ENCODE results near the gene APEH. TPM values are rescaled to one million over a fixed set of nuclear protein-coding genes. Genes with fewer than 3 reads are reported as not detected.

Gene APEH
- total and polyA plus RNA-seq, 4 donors = 25.2 to 119 (median 69.2) TPM

GRCh38 chr3:49716691-49717210 is 42.6 kb downstream of the APEH start:
- Histone ChIP-seq H3K9ac (ENCODE audit: insufficient read depth in 1 of 2, low read length in 2 of 2) (no peak overlapping the region), H3K27ac (ENCODE audit: low read depth in 1 of 2, low read length in 1 of 2) (no peak overlapping the region), H3K36me3 (ENCODE audit: control insufficient read depth in 4 of 4, insufficient read depth in 4 of 4, low read length in 4 of 4) (peaks cover 0 to 21% (median 14%) of the 10 kb centered on the region in 4 donors), H3K4me3 (no peak overlapping the region), H3K27me3 (ENCODE audit: control insufficient read depth in 3 of 3, insufficient read depth in 3 of 3, low read length in 2 of 3) (no peaks in the 10 kb centered on the region), H3K4me1 (ENCODE audit: control insufficient read depth in 5 of 5, insufficient read depth in 5 of 5, low read length in 5 of 5) (peaks cover 0 to 16% (median 4%) of the 10 kb centered on the region in 5 donors), H3K9me3 (ENCODE audit: control insufficient read depth in 4 of 4, insufficient read depth in 3 of 4, low read length in 3 of 4) (no peaks in the 10 kb centered on the region)
- 95 to 96% methylated on average over 16 of the region's 16 CpGs for WGBS, 2 donors
- DNase-seq (no peak), ATAC-seq (ENCODE audit: insufficient read depth, low FRiP score) (no peak)
- no peak for TF ChIP-seq CTCF (IDR thresholded peaks at IDR 0.05; ENCODE audit: control extremely low read depth, extremely low read depth)

GRCh38 chr3:49717211-49717958 is 43.2 kb downstream of the APEH start:
- DNase-seq (no peak), ATAC-seq (ENCODE audit: insufficient read depth, low FRiP score) (no peak)
- no peak for TF ChIP-seq CTCF (IDR thresholded peaks at IDR 0.05; ENCODE audit: control extremely low read depth, extremely low read depth)
- H3K4me1 ChIP-seq (ENCODE audit: control insufficient read depth in 5 of 5, insufficient read depth in 5 of 5, low read length in 5 of 5) = peaks cover 0 to 21% (median 4%) of the 10 kb centered on the region in 5 donors
- no peak overlapping the region for H3K4me3 ChIP-seq
- WGBS, 2 donors = 89 to 91% methylated on average over 13 to 14 of the region's 14 CpGs
- no peaks in the 10 kb centered on the region for H3K27me3 ChIP-seq (ENCODE audit: control insufficient read depth in 3 of 3, insufficient read depth in 3 of 3, low read length in 2 of 3)
- no peaks in the 10 kb centered on the region for H3K9me3 ChIP-seq (ENCODE audit: control insufficient read depth in 4 of 4, insufficient read depth in 3 of 4, low read length in 3 of 4)
- no peak overlapping the region for H3K27ac ChIP-seq (ENCODE audit: low read depth in 1 of 2, low read length in 1 of 2)
- no peak overlapping the region for H3K9ac ChIP-seq (ENCODE audit: insufficient read depth in 1 of 2, low read length in 2 of 2)
- peaks cover 0 to 27% (median 17%) of the 10 kb centered on the region in 4 donors for H3K36me3 ChIP-seq (ENCODE audit: control insufficient read depth in 4 of 4, insufficient read depth in 4 of 4, low read length in 4 of 4)

- Histone ChIP-seq H3K4me3 (no peak overlapping the region), H3K4me1 (ENCODE audit: control insufficient read depth in 5 of 5, insufficient read depth in 5 of 5, low read length in 5 of 5) (peaks cover 0 to 25% (median 11%) of the 10 kb centered on the region in 5 donors), H3K27me3 (ENCODE audit: control insufficient read depth in 3 of 3, insufficient read depth in 3 of 3, low read length in 2 of 3) (no peaks in the 10 kb centered on the region), H3K9ac (ENCODE audit: insufficient read depth in 1 of 2, low read length in 2 of 2) (no peak overlapping the region), H3K27ac (ENCODE audit: low read depth in 1 of 2, low read length in 1 of 2) (no peak overlapping the region), H3K9me3 (ENCODE audit: control insufficient read depth in 4 of 4, insufficient read depth in 3 of 4, low read length in 3 of 4) (no peaks in the 10 kb centered on the region), H3K36me3 (ENCODE audit: control insufficient read depth in 4 of 4, insufficient read depth in 4 of 4, low read length in 4 of 4) (peaks cover 0 to 31% (median 17%) of the 10 kb centered on the region in 4 donors)
- 62 to 70% methylated on average over 69 to 75 of the region's 75 CpGs for whole genome bisulfite sequencing, 2 donors
- no peak for TF ChIP-seq CTCF (IDR thresholded peaks at IDR 0.05; ENCODE audit: control extremely low read depth, extremely low read depth)
- DNase-seq = peak in 1 of 3 donors; percentile 18
- no peak for ATAC-seq (ENCODE audit: insufficient read depth, low FRiP score)
These were observed 44.1 kb downstream of the APEH start for GRCh38 chr3:49717959-49718857.

Data from lung (tissue), 12 donors.